GM12891 (cell line): Measurements from ENCODE around the gene ENOX1.

Experiments used
- DNase-seq: peaks from one replicate; pipeline ENCODE4 v3.0.0; 2011; ENCODE audit warnings: low spot score; ENCODE audit not compliant: insufficient read length
- FAIRE-seq: peaks from 2 replicates; lab custom pipeline; 2011; peaks lifted over from hg19 to GRCh38; lab: Jason Lieb, UNC
- PAX5 ChIP-seq: IDR thresholded peaks from 2 replicates; pipeline ENCODE4 v1.6.1; 2011; ENCODE audit warnings: low read length, moderate library complexity, mild to moderate bottlenecking; ENCODE audit not compliant: insufficient read depth, severe bottlenecking
- POLR2A ChIP-seq: IDR thresholded peaks from 2 replicates; pipeline ENCODE4 v1.6.1; 2011; ENCODE audit warnings: low read depth, low read length, control low read depth
- POLR2AphosphoS5 ChIP-seq: IDR thresholded peaks from 2 replicates; pipeline ENCODE4 v1.6.1; 2011; ENCODE audit warnings: low read depth, low read length, control low read depth
- POU2F2 ChIP-seq: IDR thresholded peaks from 2 replicates; pipeline ENCODE4 v1.6.1; 2011; ENCODE audit warnings: low read depth, mild to moderate bottlenecking, control low read depth, low read length, moderate library complexity
- SPI1 ChIP-seq: IDR thresholded peaks from 2 replicates; pipeline ENCODE4 v1.6.1; 2011; ENCODE audit warnings: low read depth, low read length, control low read depth
- TAF1 ChIP-seq: IDR thresholded peaks from 2 replicates; pipeline ENCODE4 v1.6.1; 2011; ENCODE audit warnings: low read depth, low read length, control low read depth

The ENOX1 gene

DNA sequence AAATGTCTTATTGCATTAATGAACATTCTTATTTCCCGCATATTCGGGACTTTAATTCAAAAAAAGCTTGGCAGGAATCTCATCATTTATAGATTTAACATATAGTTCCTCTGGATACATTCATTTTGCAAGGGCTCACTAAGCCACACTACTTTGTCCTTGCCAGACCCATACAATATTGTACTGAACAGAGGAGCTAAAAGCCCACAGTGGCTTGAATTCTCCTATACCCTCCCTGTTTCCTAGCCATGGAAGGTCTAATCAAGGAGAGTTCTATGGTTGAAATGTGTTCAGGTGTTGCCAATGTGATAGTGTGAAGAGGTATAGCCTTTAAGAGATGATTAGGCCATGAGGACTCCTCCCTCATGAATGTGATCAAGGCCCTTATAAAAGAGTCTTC, 298.9 kb downstream of the ENOX1 start:
- no peak for DNase-seq
- no peak for FAIRE-seq
- TF ChIP-seq SPI1 (no peak), POU2F2 (no peak), TAF1 (no peak), POLR2AphosphoS5 (no peak), PAX5 (no peak), POLR2A (no peak)

DNA sequence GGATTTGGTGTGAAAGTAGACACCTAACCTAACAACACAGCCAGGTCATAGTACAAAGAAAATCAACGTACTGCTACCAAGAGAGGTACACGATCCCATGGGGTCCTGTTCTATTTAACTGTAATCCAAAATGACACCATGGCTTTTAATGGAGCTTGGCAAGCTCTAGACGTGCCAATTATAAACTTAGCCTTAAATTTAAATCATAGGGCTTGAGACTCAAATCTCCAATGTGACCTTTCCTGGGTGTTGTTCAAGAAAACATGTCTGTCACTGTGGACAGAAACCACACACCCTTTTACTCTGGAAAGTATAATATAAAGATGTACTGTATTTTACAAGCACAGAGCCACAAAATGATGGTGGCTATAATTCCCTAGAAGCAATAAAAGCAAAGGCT, 299.3 kb downstream of the ENOX1 start:
- DNase-seq (no peak), FAIRE-seq (no peak)
- TF ChIP-seq POU2F2 (no peak), TAF1 (no peak), PAX5 (no peak), POLR2AphosphoS5 (no peak)

DNA sequence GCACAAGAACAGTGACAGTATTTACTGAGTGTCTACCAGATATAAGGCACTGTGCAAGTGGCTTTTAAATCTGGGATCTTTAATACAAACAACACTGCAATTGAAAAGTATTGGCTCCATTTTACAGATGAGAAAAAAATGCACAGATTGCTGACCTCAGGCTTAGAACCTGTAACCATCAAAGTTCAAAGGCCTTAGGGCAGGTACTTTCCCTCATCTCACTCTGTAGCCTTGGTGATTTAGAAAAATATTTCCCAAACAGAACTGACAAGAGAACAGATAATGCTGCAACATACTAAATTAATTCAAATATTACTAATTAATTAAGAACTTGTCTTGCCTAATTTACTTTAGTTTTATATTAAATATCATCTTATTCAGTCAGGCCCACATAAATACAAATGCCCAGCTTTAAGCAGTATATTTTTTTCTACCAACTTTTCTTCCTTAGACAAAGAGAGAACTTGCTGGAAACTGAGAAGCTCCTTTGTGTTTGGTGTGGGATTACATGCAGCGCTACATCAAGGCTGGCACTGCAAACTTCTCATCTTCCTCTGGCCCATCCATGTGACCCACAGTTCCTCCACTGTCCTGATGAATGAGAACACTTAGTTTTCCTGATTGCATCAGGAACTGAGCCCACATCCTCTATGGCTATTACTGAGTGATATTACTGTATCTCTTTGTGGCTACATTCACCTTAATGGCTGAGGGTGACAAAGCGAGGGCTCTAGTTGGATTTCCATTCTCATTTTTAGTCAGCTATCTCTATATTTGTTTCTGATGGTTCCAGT, 302.1 kb downstream of the ENOX1 start:
- FAIRE-seq = no peak

DNA sequence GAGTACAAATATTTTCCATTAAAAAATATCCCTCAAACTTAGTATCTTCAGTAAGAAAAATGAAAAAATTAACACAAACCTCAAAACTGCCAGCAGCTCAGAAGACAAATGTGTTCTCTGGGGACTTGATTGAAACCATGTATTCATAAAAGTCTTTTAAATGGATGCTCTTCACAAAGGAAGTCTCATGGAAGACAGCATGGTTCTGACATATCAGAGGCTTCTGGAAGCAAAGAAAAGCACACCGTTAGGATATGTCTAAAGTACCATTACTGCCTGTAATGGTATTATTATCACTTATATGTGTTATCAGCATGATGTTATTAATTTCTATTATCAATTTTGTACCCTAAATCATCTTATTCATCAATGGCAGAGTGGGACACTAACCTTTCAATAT, 302.8 kb downstream of the ENOX1 start:
- DNase-seq (no peak), FAIRE-seq (no peak)
- TF ChIP-seq POLR2AphosphoS5 = no peak
- TF ChIP-seq POLR2A = no peak
- TF ChIP-seq PAX5 = no peak

More for the DNA sequence above, 302.1 kb downstream of the ENOX1 start:
- TF ChIP-seq POLR2A (no peak), SPI1 (peak; percentile 40; the same call in 1 of the 2 replicates)
- no peak for DNase-seq

DNA sequence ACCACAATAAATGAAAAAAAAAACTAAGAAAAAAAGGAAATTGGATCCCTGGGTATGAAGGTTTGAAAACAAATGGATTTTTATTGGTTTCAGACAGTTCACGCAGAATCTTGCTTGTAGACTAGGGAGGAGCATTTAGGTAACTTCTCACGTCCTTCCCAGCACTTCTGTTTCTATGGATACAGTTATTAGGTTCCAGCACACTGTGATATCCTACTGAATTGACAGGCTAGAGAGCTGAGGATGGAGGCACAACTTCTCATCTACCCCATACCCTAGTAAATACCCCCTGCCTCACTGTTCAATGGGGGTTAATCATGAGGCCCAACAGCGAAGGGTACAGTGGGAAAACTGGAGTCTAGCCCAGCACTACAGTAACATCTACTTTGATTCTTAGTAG, 304.1 kb downstream of the ENOX1 start:
- TF ChIP-seq SPI1 = no peak
- no peak for TF ChIP-seq POU2F2
- TF ChIP-seq POLR2A = no peak
- no peak for TF ChIP-seq TAF1
- no peak for TF ChIP-seq POLR2AphosphoS5
- TF ChIP-seq PAX5 = no peak
- DNase-seq (no peak), FAIRE-seq (no peak)

DNA sequence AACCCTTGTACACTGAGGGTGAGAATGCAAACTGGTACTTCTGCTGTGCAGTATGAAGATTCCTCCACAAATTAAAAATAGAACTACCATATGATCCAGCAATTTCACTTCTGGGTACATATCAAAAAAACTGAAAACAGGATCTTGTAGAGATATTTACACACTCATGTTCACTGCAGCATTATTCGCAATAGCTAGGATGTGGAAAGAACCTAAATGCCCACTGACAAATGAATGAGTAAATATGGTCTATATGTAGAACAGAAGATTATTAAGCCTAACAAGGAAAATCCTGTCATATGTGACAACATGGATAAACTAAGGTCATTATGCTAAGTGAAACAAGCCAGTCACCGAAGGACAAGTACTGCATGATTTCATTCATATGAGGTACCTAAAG, 304.7 kb downstream of the ENOX1 start:
- TF ChIP-seq POU2F2 (no peak), POLR2A (no peak), TAF1 (no peak), SPI1 (no peak), POLR2AphosphoS5 (no peak), PAX5 (no peak)
- FAIRE-seq (peak; percentile 38), DNase-seq (no peak)

DNA sequence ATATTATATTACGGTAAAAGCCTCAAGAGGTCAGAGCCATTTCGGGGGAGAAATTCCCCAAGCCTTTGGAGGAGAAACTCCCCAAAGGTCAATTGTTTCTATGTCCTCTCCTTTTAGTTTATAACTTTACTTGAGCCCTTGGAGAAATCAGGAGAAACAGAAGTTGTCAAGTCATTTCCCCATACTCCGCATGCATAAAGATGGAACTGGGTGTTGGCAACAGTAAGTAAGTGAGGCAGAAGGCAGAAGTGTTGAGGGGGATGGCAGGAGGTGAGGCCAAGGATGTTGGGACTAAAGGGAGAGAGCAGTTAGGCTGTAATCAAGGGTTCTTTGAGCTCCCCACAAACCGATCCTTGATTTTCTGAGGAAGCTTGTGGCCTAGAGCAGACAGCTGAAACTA, 307.9 kb downstream of the ENOX1 start:
- TF ChIP-seq PAX5 (no peak), POLR2AphosphoS5 (no peak), POLR2A (no peak), SPI1 (no peak), POU2F2 (no peak), TAF1 (no peak)
- no peak for FAIRE-seq

DNA sequence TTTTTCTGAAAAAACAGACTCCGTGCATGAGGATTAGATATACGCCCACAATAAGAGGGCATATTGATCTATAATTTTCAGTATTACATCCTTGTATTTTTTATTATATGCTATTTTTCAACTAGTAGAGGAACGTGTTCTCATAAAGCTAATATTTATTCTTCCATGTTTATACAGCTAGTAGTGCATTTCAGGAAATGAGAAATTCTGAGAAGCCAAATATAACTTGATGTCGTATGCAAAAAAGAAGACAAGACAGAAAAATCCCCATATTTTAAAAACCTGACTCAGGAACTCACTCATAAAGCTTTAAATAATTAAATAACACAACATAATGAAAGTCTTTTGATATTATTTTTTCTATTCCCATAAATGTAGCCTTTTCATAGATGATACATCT, 308.6 kb downstream of the ENOX1 start:
- no peak for DNase-seq
- no peak for FAIRE-seq
- TF ChIP-seq PAX5 (no peak), POU2F2 (no peak), POLR2AphosphoS5 (no peak), TAF1 (no peak), POLR2A (no peak), SPI1 (no peak)

More for the DNA sequence above, 307.9 kb downstream of the ENOX1 start:
- DNase-seq = no peak

DNA sequence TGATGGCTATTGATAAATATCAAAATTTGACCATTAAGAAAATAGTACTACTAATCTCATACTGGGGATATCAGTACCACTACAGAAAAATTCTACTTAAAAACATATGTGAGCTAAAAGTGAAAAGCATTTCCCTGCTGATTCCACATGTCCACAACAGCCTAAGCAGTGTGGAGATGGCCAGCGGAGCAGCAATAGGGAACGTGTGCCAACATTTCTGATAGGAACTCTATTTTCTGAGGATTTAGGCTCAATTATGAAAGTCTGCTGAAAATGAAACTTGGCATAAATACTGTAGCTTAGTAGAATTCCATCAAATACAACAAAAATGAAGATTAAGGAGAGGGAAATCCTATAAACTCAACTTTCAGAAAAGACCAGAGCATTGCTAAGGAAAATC, 311.6 kb downstream of the ENOX1 start:
- FAIRE-seq (no peak), DNase-seq (no peak)
- TF ChIP-seq PAX5 (no peak), POLR2A (no peak), POU2F2 (no peak), SPI1 (no peak), POLR2AphosphoS5 (no peak), TAF1 (no peak)

DNA sequence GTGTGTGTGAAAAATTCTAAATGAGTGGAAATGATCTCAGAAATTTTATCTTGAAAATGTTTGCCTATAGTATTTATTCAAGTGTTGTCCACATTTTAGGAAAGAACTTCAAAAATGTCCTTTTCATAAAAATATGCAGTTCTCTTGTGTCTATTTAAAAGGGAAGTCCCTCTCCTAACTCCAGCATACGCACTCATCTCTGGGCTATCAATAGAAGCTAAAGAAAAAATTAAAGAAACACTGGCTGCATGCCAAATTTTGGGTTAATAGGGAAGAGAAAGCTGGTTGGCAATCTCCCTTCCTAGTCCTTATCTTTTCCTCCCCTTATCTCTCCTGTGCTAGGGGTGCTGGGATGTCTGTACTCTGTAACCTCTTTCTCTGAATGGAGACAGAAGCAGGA, 313.3 kb downstream of the ENOX1 start:
- FAIRE-seq (no peak), DNase-seq (no peak)
- TF ChIP-seq PAX5 = no peak
- no peak for TF ChIP-seq TAF1
- TF ChIP-seq POLR2A = no peak
- no peak for TF ChIP-seq SPI1
- TF ChIP-seq POLR2AphosphoS5 = no peak
- no peak for TF ChIP-seq POU2F2
